Measurements from ENCODE around the gene OR2V1. TPM values are rescaled to one million over a fixed set of nuclear protein-coding genes. Genes with fewer than 3 reads are reported as not detected.

The OR2V1 gene
- total and polyA plus RNA-seq, 2 experiments from 2014 or later, result not detected

GRCh38 chr5:181127907-181128626 lies 2.9 kb downstream of the OR2V1 start:
- Histone ChIP-seq H4K20me1 (ENCODE audit: insufficient read depth, poor library complexity, severe bottlenecking) (no peaks in the 10 kb centered on the region), H3K27ac (no peak overlapping the region), H3K9me2 (replicated peaks; ENCODE audit: insufficient read depth) (no peaks in the 10 kb centered on the region), H3K79me2 (no peaks in the 10 kb centered on the region), H3K4me3 (no peak overlapping the region), H2AFZ (no peak overlapping the region), H3K27me3 (peaks cover 15% of the 10 kb centered on the region), H3K36me3 (replicated peaks; ENCODE audit: insufficient read depth, low read depth) (no peaks in the 10 kb centered on the region), H3K9me3 (ENCODE audit: low read depth) (no peaks in the 10 kb centered on the region), H3K4me1 (ENCODE audit: insufficient read depth) (no peaks in the 10 kb centered on the region), H3K4me2 (no peak overlapping the region)
- 82% methylated on average over 15 of the region's 15 CpGs for WGBS (ENCODE audit: low lambda C conversion rate, missing lambda C conversion rate)
- TF ChIP-seq CTCF (IDR thresholded peaks at IDR 0.05; ENCODE audit: poor library complexity) (no peak), EZH2phosphoT487 (IDR thresholded peaks at IDR 0.05; ENCODE audit: low read depth, severe bottlenecking, unreplicated experiment) (no peak), EZH2 (IDR thresholded peaks at IDR 0.05; ENCODE audit: borderline replicate concordance) (no peak)
- no peak for DNase-seq (ENCODE audit: low spot score)

- no peak for DNase-seq (ENCODE audit: low spot score)
- Histone ChIP-seq H3K4me2 (no peak overlapping the region), H3K27ac (no peak overlapping the region), H3K4me1 (ENCODE audit: insufficient read depth) (no peaks in the 10 kb centered on the region), H3K4me3 (no peak overlapping the region), H3K9me2 (replicated peaks; ENCODE audit: insufficient read depth) (no peaks in the 10 kb centered on the region), H3K27me3 (peaks cover 15% of the 10 kb centered on the region), H4K20me1 (ENCODE audit: insufficient read depth, poor library complexity, severe bottlenecking) (no peaks in the 10 kb centered on the region), H2AFZ (no peak overlapping the region), H3K9me3 (ENCODE audit: low read depth) (no peaks in the 10 kb centered on the region), H3K36me3 (replicated peaks; ENCODE audit: insufficient read depth, low read depth) (no peaks in the 10 kb centered on the region), H3K79me2 (no peaks in the 10 kb centered on the region)
- 88% methylated on average over 10 of the region's 10 CpGs for WGBS (ENCODE audit: low lambda C conversion rate, missing lambda C conversion rate)
- TF ChIP-seq EZH2 (IDR thresholded peaks at IDR 0.05; ENCODE audit: borderline replicate concordance), result no peak
- no peak for TF ChIP-seq CTCF (IDR thresholded peaks at IDR 0.05; ENCODE audit: poor library complexity)
- TF ChIP-seq EZH2phosphoT487 (IDR thresholded peaks at IDR 0.05; ENCODE audit: low read depth, severe bottlenecking, unreplicated experiment), result no peak
Observed at GRCh38 chr5:181127456-181127855, 3.5 kb downstream of the OR2V1 start.

GRCh38 chr5:181126841-181127240 lies 4.1 kb downstream of the OR2V1 start:
- 83% methylated on average over 15 of the region's 18 CpGs for WGBS (ENCODE audit: low lambda C conversion rate, missing lambda C conversion rate)

More at GRCh38 chr5:181126841-181127240, 4.1 kb downstream of the OR2V1 start:
- Histone ChIP-seq H3K4me1 (ENCODE audit: insufficient read depth) (no peaks in the 10 kb centered on the region), H3K9me2 (replicated peaks; ENCODE audit: insufficient read depth) (no peaks in the 10 kb centered on the region), H3K36me3 (replicated peaks; ENCODE audit: insufficient read depth, low read depth) (no peaks in the 10 kb centered on the region), H3K9me3 (ENCODE audit: low read depth) (no peaks in the 10 kb centered on the region), H3K4me3 (no peak overlapping the region), H4K20me1 (ENCODE audit: insufficient read depth, poor library complexity, severe bottlenecking) (no peaks in the 10 kb centered on the region), H3K27me3 (peaks cover 21% of the 10 kb centered on the region), H3K79me2 (no peaks in the 10 kb centered on the region), H2AFZ (no peak overlapping the region), H3K4me2 (no peak overlapping the region), H3K27ac (no peak overlapping the region)
- no peak for TF ChIP-seq CTCF (IDR thresholded peaks at IDR 0.05; ENCODE audit: poor library complexity)
- no peak for TF ChIP-seq EZH2phosphoT487 (IDR thresholded peaks at IDR 0.05; ENCODE audit: low read depth, severe bottlenecking, unreplicated experiment)
- no peak for TF ChIP-seq EZH2 (IDR thresholded peaks at IDR 0.05; ENCODE audit: borderline replicate concordance)
- DNase-seq (ENCODE audit: low spot score), result no peak

Data from hepatocyte (in vitro differentiated cells).